HG02870 (cell line): Measurements from ENCODE around the gene CD58.
"Not testable (repeated sequence)": the region's sequence is repeated elsewhere in the genome, so short reads cannot be mapped to it uniquely, and the experiment has no call there.

Source experiments
- ATAC-seq: cut with Tn5 transposase; IDR thresholded peaks from one replicate; pipeline ENCODE4 v1.9.1; 2021; ENCODE audit warnings: mild to moderate bottlenecking, moderate library complexity; ENCODE audit not compliant: unreplicated experiment

CD58 gene, protein sequence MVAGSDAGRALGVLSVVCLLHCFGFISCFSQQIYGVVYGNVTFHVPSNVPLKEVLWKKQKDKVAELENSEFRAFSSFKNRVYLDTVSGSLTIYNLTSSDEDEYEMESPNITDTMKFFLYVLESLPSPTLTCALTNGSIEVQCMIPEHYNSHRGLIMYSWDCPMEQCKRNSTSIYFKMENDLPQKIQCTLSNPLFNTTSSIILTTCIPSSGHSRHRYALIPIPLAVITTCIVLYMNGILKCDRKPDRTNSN

DNA sequence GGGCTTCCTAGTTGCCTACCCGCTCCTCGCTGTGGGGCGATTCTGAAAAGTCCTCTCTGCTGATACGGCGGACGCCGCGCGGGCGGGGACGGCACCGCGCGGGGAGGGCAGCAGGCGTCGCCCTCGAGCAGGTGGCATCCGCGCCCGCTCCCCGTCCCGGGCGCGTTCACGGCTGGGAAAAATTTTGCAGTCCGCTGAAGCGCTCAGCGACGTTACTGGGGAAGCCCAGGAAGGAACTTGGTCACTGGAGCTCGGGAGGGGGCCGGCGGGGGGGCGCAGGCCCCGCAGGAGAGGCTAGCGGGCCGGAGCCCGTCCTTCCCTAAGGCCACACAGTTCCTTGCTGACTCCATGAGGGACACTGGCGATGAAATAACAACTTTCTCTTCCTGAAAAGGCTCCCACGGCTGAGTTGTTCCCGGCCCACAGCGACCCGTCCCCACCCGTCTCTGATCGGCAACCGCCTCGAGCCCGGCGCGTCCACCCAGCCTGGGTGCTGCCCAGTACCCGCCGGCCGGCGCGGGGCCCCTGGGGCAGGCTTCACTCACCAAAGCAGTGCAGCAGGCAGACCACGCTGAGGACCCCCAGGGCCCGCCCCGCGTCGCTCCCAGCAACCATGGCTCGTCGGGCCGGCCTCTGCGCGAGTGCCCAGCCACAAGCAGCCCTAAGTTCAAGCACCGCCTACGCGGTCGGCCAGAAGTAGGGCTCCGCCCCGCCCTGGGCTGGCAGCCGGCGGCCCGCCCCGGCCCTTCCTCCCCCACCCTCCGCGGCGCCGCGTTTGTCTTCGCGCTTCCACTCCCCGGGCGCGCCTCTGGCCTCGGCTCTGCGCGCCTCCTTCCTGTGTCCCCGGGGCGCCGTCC is at the start of gene CD58:
Gene CD58, minus strand, starts transcription at position 669 of the 857 bp plus-strand sequence. Its CDS starts 54 bp downstream, at position 615.
- peak; percentile 40 for ATAC-seq

DNA sequence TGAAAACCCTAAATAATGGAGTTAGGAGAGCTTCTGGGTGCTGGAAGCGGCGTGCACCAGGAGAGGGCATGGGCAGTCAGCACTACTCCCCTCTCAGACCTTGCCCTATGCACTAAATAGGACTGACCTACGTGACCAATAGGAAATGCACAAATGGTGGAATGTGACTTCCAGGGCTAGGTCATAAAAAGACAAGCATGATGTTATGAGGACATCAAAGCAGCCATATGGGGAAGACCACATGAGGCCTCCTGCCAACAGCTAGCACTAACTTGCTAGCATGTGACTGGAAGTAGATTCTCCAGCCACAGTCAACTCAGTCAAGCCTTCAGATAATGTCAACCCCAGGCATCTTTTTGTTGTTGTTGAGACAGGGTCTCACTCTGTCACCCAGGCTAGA is 49.6 kb upstream of the CD58 start:
- not testable (repeated sequence) for ATAC-seq

DNA sequence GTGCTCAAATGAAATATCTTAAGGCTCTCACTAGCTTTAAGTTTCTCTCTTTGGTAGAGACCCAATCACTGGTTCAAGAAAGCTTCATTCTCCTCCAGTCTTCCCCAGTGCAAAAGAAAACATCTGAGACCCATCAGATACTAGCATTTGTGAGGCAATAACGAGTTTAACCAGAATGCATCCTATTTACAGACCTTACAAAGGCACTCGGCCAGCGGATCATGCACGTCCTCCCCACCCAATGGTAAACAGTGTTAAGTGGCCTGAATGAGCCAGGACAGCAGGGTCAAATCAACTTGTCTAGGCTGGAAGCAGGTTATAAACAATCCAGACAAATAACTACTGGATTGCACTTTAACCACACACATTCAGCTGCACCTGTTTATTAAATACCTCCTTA is 48.3 kb upstream of the CD58 start:
- ATAC-seq, result not testable (repeated sequence)

DNA sequence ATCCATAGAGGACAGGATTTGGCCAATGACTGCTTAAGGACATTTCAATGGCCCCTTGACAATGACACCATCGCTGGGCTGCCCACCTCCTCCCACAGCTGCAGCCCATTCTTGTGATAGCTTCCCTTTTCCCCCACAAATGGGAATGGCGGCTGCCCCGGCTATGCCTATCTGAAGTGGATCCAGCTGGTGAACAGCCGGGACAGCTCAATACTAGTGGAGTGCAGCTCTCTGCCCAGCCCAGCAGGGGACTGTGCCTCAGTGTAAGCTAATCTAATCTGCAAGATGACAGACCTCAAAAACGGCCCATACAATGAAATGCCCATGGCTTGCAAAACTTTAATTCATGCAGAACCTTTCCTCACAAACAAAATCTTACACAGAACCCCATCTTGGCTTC is 47.0 kb upstream of the CD58 start:
- ATAC-seq, result not testable (repeated sequence)

DNA sequence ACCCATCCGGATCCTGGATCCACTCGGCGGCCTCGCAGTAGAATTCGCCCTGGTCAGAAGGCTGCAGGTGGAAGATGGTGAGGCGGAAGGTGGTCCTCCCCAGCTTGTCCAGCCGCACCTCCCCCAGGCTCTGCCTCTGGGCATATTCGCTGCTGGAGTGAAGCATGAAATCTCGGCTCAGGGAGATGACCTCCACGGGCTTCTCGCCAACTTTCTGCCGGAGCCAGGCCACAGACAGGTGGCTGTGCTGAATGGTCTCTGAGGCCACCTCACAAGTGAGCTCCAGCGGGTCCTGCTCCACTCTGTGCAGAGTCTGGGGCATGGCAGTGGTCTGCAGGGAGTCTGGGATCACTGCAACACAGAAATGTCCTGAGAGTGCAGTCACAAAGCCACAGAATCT is 43.0 kb upstream of the CD58 start:
- not testable (repeated sequence) for ATAC-seq

DNA sequence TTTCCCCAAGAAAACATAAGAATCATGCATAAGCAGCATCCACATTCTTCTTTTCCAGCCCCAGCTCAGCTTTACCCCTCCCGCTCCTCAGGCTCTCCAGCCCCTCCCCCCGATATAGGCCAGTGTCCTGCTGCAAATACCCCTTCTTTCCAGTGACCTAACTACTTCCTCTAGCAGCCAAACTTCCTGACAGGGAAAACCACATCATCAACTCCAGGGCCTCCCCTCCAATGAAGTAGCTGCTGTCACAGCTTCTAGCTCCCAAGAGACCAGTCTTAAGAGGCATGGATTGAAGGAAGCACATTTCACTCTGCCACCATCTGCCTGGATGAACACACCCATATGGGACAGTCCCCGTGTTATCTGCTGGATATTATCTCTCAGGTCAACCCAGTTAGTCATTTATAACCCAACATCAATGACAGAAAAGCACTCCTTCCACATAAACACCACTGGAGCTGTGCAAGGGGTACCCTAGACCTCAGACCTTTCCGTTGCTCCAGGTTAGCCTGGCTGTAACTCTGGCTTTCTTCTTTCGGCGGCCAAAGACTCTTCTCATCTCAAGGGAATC is 39.1 kb upstream of the CD58 start:
- ATAC-seq, result not testable (repeated sequence)

DNA sequence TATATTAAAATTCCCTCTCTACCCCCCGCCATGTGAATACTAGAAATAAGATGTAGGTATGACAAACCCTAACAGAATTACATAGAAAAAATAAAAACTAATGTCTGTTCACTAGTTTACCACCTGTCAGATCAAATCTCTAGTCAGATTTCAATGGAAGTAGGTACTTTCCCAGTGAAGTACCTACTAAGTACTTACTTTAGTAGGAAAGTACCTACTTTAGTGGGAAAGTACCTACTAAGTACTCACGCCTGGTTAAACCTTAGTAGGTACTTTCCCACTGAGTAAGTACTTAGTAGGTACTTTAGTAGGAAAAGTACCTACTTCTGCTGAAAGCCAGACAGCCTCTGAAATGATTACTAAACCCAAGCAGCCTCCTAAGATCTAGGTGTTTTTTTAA is 38.0 kb upstream of the CD58 start:
- not testable (repeated sequence) for ATAC-seq

DNA sequence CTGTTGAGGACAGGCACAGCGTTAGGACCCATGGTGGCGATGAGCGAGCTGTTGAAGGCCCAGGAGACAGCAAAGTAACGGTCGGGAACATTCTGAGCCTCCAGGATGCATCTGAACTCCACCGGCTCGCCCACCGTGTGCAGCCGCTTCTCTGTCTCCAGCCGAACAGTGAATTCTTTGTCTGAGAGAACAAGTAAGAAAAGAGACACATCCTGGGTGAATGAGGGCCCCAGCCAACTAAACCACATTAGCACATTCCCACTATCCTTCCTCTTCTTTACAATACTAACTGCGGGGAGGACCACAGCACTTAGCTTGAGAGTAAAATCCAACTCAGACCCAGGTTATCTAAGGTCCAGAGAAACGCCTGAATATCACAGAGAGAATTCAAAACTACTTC is 37.3 kb upstream of the CD58 start:
- ATAC-seq, result not testable (repeated sequence)

DNA sequence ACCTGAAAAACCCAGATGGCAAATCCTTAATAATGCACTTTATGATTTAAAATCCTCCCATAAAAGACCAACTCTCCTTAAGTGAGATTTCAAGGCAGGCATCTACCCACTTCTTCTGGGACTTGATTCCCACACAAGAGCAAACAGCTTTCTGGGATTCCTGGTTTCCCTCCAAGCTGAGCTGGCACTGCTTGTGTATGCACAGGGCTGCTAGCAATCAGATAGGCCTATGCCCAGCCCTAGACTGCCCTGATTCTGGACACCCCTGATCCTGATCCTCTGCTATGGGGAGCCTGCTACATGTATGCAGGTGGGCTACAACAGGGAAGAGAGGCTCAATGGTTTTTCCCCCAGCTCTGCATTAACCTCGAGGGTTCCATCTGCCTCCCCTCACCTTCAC is 36.6 kb upstream of the CD58 start:
- not testable (repeated sequence) for ATAC-seq

DNA sequence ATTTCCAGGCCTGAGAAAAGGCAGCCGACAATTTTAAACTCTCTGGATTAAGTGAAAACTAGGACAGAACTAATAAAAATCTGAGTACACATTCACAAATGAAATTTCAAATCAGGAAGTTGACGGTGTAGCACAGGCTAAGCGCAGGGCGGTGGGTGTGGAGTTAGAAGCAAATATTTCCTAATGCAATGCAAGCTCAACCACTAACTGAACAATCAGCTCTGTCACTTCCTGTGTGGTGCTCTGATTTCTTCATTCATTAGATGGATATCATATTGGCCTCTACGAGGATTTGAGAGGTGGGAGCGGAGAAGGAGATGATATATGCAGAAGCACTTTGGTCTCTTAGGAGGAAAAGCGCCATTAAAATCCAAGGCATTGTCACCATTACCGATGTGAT is 35.2 kb upstream of the CD58 start:
- ATAC-seq, result not testable (repeated sequence)

DNA sequence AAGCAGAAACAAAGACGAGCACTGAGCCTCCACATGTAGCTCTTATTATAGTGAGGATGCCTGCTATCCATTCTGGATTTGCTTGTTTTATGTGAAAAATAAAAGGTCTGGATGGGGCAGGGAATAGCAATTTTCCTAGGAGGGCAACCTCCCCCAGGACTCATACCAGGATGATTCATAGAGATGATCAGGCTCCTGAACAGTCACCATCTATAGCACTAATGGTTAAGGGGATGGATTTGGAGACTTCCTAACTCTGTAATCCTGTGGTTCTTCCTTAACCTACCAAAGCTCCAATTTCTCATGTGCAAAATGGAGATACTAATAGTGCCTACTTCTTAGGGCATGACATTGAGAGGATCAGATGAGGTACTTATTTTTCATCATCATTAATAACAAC is 34.5 kb upstream of the CD58 start:
- no peak for ATAC-seq

DNA sequence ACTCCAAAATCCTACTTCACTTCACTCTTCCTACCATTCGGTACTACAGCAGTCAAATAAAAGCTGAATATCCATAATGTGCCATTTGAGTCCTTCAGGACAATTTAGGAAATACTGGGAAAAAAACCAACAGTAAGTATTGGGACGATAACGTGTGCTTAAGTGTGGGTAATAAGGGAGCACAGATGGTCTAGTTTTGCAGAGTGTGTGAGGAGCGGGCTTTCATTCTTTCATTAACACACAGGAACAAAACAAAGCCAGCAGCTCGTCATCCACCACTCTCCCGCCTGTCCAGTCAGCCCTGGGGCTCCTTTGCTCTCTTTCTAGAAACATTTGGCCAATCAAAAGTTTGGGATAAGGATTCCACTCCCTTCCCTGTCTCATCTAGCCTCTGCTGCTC is 33.6 kb upstream of the CD58 start:
- not testable (repeated sequence) for ATAC-seq

DNA sequence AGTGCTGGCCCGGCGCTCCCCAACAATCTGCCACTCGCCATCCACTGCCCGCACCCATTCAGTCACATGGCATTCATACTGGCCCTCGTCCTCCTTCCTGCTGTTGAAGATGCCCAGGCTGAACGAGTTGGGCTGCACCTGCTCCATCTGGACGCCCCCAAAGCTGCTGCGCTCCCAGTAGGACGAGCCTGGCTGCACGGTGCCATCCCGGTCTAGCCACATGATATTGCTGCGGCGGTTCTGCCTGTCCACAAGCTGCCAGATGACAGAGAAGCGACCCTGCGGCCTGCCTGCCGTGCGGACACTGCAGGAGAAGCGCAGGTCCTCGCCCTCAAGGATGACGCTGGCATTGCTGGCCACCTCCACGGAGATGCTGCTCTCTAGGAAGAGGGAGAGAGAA is 32.8 kb upstream of the CD58 start:
- not testable (repeated sequence) for ATAC-seq

DNA sequence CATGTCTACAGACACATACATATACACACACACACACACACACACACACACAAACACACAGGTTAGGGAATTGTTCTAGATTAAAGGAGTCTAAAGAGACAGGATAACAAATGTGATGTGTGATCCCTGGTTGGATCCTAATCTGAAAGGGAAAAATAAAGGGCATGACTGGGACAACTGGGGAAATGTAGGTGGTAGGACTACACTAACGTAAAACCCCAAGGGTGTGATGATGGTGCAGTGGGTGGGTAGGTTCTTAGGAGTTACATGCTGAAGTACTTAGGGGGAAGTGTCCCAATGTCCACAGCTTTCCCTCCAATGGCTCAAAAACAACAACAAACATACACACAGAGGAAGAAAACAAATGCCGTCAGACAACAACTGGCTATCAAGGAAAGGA is 28.5 kb upstream of the CD58 start:
- ATAC-seq, result not testable (repeated sequence)

DNA sequence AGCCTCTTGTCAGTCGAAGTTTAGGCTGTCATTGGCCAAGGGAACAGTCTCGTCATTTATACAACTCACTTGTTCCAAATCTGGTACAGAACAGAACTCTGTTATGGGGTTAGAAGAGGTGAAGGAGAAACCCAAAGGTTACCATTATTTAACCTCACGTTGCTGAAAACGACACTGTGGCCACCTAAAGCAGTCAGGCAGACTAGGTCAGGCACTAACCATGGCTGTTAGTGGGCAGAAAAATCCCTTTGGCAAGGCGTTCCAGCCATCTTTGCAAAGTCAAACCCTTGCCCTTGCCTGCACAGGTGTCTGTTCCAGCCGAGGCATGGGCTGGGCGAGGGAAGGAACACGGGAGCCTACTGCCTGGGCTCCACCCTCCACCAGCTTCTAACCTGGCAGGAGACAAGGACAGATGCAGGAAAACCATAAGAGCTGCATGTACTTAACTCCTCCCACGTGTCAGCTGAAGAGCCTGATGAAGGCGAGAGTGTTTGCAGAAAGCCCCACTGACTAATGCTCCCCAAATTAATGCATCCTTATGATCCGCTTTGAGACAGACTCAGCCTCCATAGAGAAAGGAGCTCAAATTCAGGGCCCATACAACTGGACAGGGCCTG is 27.7 kb upstream of the CD58 start:
- not testable (repeated sequence) for ATAC-seq

DNA sequence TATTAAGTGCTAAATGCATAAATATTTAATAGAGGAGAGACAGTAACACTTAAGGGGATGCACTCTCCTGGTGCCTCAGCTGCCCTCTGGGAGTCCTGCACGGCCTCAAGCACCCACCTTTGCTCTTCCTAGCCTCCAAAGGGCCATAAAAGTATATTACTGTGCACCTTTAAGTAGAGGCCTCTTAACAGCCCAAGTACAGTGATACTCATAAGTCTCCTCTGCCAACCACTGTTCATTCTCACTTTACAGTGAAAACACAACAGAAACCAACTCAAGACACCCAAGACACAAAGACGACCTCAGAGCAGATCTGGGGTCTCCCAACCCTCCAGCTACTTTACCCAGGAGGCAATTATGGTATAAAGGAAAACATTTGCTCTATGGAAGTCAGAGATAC is 26.6 kb upstream of the CD58 start:
- ATAC-seq, result peak; percentile 79

DNA sequence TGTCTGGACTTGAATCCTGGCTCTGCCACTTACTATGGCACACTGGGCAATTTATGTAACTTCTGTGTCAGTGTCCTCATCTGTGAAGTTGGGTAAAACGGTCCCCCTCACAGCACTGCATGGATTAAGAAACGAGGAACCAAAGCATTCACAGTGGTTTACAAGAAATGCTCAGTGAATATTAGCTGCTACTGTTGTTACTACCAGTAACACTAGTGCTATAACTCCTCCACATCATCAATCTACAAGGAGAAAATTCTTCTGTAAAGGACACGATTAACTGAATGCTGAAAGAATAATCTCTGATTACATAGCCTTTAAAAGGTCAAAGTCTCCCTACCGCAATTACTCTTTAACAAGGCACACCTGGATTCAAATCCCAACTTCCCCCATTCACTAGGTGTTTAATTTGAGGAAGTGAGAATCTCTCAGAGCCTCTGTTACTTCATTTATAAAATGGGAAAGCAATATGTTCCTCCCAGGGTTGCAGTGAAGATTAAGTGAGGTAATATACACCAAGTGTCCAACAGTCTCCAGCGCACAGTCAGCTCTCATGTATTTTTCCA is 26.0 kb upstream of the CD58 start:
- not testable (repeated sequence) for ATAC-seq

DNA sequence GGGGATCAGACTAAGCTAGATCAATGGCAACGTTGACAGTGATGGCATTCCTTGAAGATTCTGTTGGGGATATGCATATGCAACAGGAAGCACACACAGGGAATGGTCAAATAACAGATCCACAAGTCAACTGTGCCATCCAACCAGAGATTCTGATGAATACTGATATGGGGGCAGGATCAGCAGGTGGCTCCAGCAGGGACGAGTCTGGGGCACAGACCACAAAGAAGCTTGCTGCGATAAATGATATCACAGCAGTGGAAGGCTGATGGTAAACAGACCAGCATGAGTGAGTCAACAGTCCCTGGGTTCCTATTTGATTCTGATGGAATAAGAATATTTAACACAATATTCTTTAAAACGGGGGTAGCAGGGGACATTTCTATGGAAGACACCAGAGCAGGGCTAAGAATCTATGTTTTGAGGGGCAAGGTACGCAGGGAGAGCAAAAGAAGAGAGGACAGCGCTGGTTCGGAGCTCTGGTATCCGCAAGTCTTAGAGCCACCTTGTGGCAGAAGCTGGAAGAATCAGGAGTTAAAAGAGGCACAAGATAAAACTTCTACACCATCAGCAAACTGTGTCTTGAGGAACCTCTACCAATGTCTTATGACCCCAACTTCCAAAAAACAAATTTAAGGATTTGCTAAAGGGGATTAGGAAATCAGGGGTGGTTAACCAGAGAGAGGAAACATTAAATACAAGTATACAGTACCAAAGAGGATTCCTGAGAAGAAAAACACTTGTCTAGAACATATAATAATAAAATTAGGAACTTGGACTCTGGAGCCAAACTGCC is 25.3 kb upstream of the CD58 start:
- ATAC-seq, result not testable (repeated sequence)

DNA sequence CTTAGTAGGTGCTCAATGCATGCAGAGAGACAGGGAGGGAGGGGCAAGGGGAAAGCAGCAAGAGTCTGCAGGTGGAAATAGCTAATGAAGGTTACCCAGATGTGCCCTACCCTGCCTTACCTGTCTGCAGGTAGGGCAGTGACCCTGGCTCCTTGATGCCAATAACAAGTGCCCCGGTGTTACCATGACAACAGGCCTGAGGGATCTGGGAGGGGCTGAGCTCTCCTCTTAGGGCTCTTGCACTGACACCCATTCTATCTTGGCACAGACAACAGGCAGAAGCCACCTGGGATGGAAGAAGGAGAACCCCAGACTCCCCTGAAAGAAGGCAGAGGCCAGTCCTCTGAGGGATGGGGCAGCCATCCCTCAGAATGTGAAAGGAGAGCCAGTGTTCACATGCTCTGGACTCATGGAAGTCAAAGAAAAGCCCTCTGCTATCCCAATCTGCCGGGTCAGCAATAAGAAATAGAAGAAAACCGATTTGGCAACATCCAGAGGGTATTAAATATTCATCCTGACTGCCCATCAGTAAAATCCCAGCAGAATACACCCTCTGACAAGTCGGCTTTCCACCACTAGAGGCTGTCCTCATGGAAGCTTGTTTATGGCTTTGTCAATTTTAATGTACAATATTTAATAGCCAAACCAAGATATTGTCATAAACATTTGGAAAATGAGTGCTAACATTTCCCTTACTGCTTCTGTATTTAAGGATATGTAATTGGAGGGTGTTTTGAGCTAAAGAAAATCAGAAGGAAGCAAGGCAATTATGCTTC is 24.4 kb upstream of the CD58 start:
- ATAC-seq, result not testable (repeated sequence)
